Gastroesophageal sphincter (tissue), 3 donors: Measurements from ENCODE around the gene RAC2.

Source experiments
- POLR2AphosphoS5 ChIP-seq: sonication (generic); formaldehyde crosslinking; IDR thresholded peaks from one replicate; pipeline ENCODE4 v1.6.1; 2017; ENCODE audit warnings: antibody characterized with exemption
- TF ChIP-seq, protein P1 (sequence below), 4 experiments: fragments of 200-600 bp in 2 of 4; fragments of 450-650 bp in 2 of 4; sonication (generic) in 1 of 4; IDR thresholded peaks; one replicate each; pipeline ENCODE4 v1.5.1; 2017 to 2019; ENCODE audit warnings: antibody characterized with exemption in 4 of 4, mild to moderate bottlenecking in 2 of 4, moderate library complexity in 2 of 4

DNA sequence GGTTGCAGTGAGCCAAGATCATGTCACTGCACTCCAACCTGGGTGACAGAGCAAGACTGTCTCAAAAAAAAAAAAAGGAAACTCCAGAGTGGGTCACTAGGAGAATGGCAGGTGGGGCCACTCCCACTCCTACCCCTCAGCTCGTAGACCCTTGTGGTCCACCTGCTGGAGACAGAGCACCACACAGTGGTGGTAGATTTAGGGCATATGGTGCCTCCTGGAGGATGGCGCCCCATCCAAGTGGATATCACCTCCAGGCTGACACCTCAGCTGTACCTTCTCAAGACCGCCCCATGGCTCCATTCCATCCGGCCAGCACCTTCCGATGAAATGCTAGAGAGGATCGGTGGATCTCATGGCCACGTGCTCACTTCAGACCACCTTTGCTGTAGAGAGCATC is 44.5 kb upstream of the RAC2 start:
- TF ChIP-seq, protein P1, sequence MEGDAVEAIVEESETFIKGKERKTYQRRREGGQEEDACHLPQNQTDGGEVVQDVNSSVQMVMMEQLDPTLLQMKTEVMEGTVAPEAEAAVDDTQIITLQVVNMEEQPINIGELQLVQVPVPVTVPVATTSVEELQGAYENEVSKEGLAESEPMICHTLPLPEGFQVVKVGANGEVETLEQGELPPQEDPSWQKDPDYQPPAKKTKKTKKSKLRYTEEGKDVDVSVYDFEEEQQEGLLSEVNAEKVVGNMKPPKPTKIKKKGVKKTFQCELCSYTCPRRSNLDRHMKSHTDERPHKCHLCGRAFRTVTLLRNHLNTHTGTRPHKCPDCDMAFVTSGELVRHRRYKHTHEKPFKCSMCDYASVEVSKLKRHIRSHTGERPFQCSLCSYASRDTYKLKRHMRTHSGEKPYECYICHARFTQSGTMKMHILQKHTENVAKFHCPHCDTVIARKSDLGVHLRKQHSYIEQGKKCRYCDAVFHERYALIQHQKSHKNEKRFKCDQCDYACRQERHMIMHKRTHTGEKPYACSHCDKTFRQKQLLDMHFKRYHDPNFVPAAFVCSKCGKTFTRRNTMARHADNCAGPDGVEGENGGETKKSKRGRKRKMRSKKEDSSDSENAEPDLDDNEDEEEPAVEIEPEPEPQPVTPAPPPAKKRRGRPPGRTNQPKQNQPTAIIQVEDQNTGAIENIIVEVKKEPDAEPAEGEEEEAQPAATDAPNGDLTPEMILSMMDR (IDR thresholded peaks at IDR 0.05) = no peak
- TF ChIP-seq POLR2AphosphoS5 = no peak
